ENCODE results near the gene RAB3GAP1.

DNA sequence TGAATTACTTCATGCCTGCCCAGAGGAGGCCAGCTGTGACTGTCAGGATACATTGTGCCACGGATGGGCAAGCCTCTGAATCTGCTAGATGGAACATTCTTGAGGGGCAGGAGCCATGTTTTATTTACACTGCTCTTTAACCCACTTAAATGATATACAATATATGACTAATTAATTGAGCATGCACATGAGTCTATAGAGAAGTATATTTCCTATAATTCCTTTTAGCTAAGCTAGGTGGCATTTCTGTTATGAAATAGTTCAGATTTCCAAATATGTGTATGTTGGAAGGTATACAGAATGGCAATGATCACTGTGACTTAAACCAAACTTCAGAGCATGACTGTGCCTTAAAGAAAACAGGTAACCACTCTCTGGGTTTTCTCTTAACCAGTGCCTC, 131.7 kb downstream of the RAB3GAP1 start:
- TF ChIP-seq ZFP3 (CRISPR knock-in tag; IDR thresholded peaks at IDR 0.05) (no peak), SNAI2 (CRISPR knock-in tag; IDR thresholded peaks at IDR 0.05) (no peak), OSR1 (CRISPR knock-in tag; IDR thresholded peaks at IDR 0.05) (no peak), TOX (CRISPR knock-in tag; IDR thresholded peaks at IDR 0.05; ENCODE audit: borderline replicate concordance) (no peak), CREB5 (CRISPR knock-in tag; IDR thresholded peaks at IDR 0.05; ENCODE audit: low read depth) (no peak), ESRRG (CRISPR knock-in tag; IDR thresholded peaks at IDR 0.05) (no peak), CSDC2 (CRISPR knock-in tag; IDR thresholded peaks at IDR 0.05) (no peak), ZNF565 (CRISPR knock-in tag; conservative IDR thresholded peaks at IDR 0.05; ENCODE audit: low read depth) (no peak)
- TF ChIP-seq, protein P1, sequence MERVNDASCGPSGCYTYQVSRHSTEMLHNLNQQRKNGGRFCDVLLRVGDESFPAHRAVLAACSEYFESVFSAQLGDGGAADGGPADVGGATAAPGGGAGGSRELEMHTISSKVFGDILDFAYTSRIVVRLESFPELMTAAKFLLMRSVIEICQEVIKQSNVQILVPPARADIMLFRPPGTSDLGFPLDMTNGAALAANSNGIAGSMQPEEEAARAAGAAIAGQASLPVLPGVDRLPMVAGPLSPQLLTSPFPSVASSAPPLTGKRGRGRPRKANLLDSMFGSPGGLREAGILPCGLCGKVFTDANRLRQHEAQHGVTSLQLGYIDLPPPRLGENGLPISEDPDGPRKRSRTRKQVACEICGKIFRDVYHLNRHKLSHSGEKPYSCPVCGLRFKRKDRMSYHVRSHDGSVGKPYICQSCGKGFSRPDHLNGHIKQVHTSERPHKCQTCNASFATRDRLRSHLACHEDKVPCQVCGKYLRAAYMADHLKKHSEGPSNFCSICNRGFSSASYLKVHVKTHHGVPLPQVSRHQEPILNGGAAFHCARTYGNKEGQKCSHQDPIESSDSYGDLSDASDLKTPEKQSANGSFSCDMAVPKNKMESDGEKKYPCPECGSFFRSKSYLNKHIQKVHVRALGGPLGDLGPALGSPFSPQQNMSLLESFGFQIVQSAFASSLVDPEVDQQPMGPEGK (CRISPR knock-in tag; IDR thresholded peaks at IDR 0.05; ENCODE audit: borderline replicate concordance): no peak
